GM23338 (cell line): Measurements from ENCODE around the gene DCLK2. TPM values are rescaled to one million over a fixed set of nuclear protein-coding genes. Genes with fewer than 3 reads are reported as not detected.

Source experiments
- ATAC-seq: fragments of 200-7000 bp; cut with Tn5 transposase; 3 replicates; pipeline ENCODE4 v1.9.1; 2020
- DNase-seq: peaks from one replicate; pipeline ENCODE4 v3.0.0-alpha.2; 2015; ENCODE audit warnings: low spot score
- H2AFZ ChIP-seq: fragments of 200-600 bp; sonication (generic); 2 replicates; pipeline ENCODE4 v1.8.0; 2016; ENCODE audit warnings: antibody characterized with exemption, mild to moderate bottlenecking, moderate library complexity
- H3F3A ChIP-seq: fragments of 200-600 bp; sonication (generic); replicated peaks from 2 replicates; pipeline ENCODE4 v1.8.0; 2017; ENCODE audit warnings: antibody characterized with exemption, mixed run types, low read depth
- H3K27ac ChIP-seq: fragments of 200-600 bp; sonication (generic); 2 replicates; pipeline ENCODE4 v1.6.1; 2016; ENCODE audit warnings: low read depth
- H3K27me3 ChIP-seq: fragments of 200-600 bp; sonication (generic); 2 replicates; pipeline ENCODE4 v1.8.0; 2016; ENCODE audit warnings: mild to moderate bottlenecking, mixed run types, moderate library complexity; ENCODE audit not compliant: insufficient read depth
- H3K36me3 ChIP-seq: fragments of 200-600 bp; sonication (generic); 2 replicates; pipeline ENCODE4 v1.8.0; 2016; ENCODE audit warnings: mild to moderate bottlenecking; ENCODE audit not compliant: insufficient read depth
- H3K4me1 ChIP-seq: fragments of 200-600 bp; sonication (generic); 2 replicates; pipeline ENCODE4 v1.8.0; 2016; ENCODE audit warnings: mild to moderate bottlenecking, moderate library complexity; ENCODE audit not compliant: insufficient read depth
- H3K4me2 ChIP-seq: fragments of 200-600 bp; sonication (generic); 2 replicates; pipeline ENCODE4 v1.7.1; 2017; ENCODE audit warnings: mixed run types
- H3K4me3 ChIP-seq: fragments of 200-600 bp; sonication (generic); 2 replicates; pipeline ENCODE4 v1.6.1; 2016; ENCODE audit warnings: mixed run types
- H3K79me2 ChIP-seq: fragments of 200-600 bp; sonication (generic); replicated peaks from 2 replicates; pipeline ENCODE4 v1.8.0; 2017; ENCODE audit warnings: mild to moderate bottlenecking; ENCODE audit not compliant: insufficient read depth
- H3K9me2 ChIP-seq: fragments of 200-600 bp; sonication (generic); 2 replicates; pipeline ENCODE4 v1.8.0; 2017; ENCODE audit not compliant: insufficient read depth
- H4K20me1 ChIP-seq: fragments of 200-600 bp; sonication (generic); replicated peaks from 2 replicates; pipeline ENCODE4 v1.8.0; 2017; ENCODE audit warnings: mild to moderate bottlenecking; ENCODE audit not compliant: insufficient read depth
- H3K27ac Mint-ChIP-seq: 2 replicates; pipeline ENCODE4 v1.8.0; 2020; ENCODE audit warnings: inconsistent platforms, mild to moderate bottlenecking, moderate library complexity, mixed read lengths
- H3K27me3 Mint-ChIP-seq: 3 replicates; pipeline ENCODE4 v1.8.0; 2022; ENCODE audit warnings: low read depth, mild to moderate bottlenecking, moderate library complexity, mixed read lengths, inconsistent platforms; ENCODE audit not compliant: insufficient read depth, poor library complexity
- H3K36me3 Mint-ChIP-seq: 3 replicates; pipeline ENCODE4 v1.8.0; 2021; ENCODE audit warnings: low read depth, mild to moderate bottlenecking, inconsistent platforms, moderate library complexity, mixed read lengths
- H3K4me1 Mint-ChIP-seq: 3 replicates; pipeline ENCODE4 v1.8.0; 2020; ENCODE audit warnings: mild to moderate bottlenecking, inconsistent platforms, mixed read lengths
- H3K4me3 Mint-ChIP-seq: 3 replicates; pipeline ENCODE4 v1.8.0; 2021; ENCODE audit warnings: moderate library complexity, mild to moderate bottlenecking, inconsistent platforms, mixed read lengths
- H3K9me3 Mint-ChIP-seq: 3 replicates; pipeline ENCODE4 v1.8.0; 2020; ENCODE audit warnings: moderate library complexity, mild to moderate bottlenecking, inconsistent platforms, mixed read lengths
- CTCF ChIP-seq, 2 experiments: fragments of 200-600 bp in 1 of 2; sonication (generic) in 1 of 2; conservative IDR thresholded peaks; 2 replicates each; pipeline versions ENCODE4 v1.5.1 to v1.6.1; 2016 to 2017; ENCODE audit warnings: antibody characterized with exemption in 2 of 2, low read depth in 2 of 2, mild to moderate bottlenecking in 2 of 2, moderate library complexity in 1 of 2
- EZH2 ChIP-seq: fragments of 200-600 bp; sonication (generic); IDR thresholded peaks from one replicate; pipeline ENCODE4 v1.8.0; 2017; ENCODE audit warnings: antibody characterized with exemption, mild to moderate bottlenecking, low read depth; ENCODE audit not compliant: unreplicated experiment
- EZH2phosphoT487 ChIP-seq: fragments of 200-600 bp; sonication (generic); IDR thresholded peaks from one replicate; pipeline ENCODE4 v1.8.1; 2018; ENCODE audit warnings: antibody characterized with exemption; ENCODE audit not compliant: unreplicated experiment
- JUNB ChIP-seq: IDR thresholded peaks from one replicate; pipeline ENCODE4 v1.6.1; 2016; ENCODE audit warnings: antibody characterized with exemption; ENCODE audit not compliant: unreplicated experiment
- NANOG ChIP-seq: IDR thresholded peaks from 2 replicates; pipeline ENCODE4 v1.6.1; 2016; ENCODE audit warnings: antibody characterized with exemption, borderline replicate concordance
- REST ChIP-seq: IDR thresholded peaks from one replicate; pipeline ENCODE4 v1.6.1; 2018; ENCODE audit warnings: antibody characterized with exemption; ENCODE audit not compliant: unreplicated experiment
- ZNF114 ChIP-seq: fragments of 250-450 bp; sonication (Bioruptor Pico); IDR thresholded peaks from 2 replicates; pipeline ENCODE4 v1.5.0; 2020; ENCODE audit warnings: mild to moderate bottlenecking, moderate library complexity
- ZNF331 ChIP-seq: fragments of 250-450 bp; sonication (Bioruptor Pico); IDR thresholded peaks from 2 replicates; pipeline ENCODE4 v1.5.0; 2020; ENCODE audit warnings: low read depth, mild to moderate bottlenecking, moderate library complexity
- polyA plus RNA-seq: library from polyadenylated mRNA; unstranded; fragments of >200 nt; fragmentation: Nextera tagmentation; extraction: Ambion mirVana; gene quantifications from 2 replicates; pipeline ENCODE4 v1.2.1, GENCODE V29; 2016
- total RNA-seq: library from RNA; depleted of rRNA; stranded (reverse); fragments of >200 nt; shearing (Covaris generic); gene quantifications from 2 replicates; pipeline ENCODE4 v1.2.3, GENCODE V29; 2014
- TF ChIP-seq, protein P1 (sequence below): IDR thresholded peaks from 2 replicates; pipeline ENCODE4 v1.6.1; 2016; ENCODE audit warnings: antibody characterized with exemption
- TF ChIP-seq, protein P2 (sequence below): fragments of 250-450 bp; sonication (Bioruptor Pico); IDR thresholded peaks from 2 replicates; pipeline ENCODE4 v1.5.0; 2020; ENCODE audit warnings: mild to moderate bottlenecking, moderate library complexity

DCLK2 gene
- total and polyA plus RNA-seq, 2 experiments from 2014 or later, result 0.49 TPM; not detected in 1

DNA sequence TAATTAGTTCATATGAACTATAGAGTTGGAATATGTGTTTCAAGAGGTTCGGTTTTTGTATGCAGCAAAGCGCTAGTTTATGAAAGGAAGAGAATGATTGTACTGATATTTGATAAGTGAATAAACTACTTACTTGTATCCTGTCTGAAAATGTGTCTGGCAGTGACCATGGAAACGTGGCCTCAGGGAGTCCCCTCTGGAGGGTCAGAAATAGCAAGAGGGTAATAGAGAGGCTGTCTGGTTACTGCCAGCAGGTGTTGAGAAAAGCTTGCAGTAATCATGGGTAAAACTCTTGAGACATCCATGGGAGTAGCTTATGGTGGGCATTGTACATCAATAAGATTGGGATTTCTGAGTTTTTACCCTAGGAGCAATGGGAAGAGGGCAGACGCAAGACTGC, 77.1 kb downstream of the DCLK2 start:
- Histone ChIP-seq H3K36me3 (no peaks in the 10 kb centered on the region), H4K20me1 (no peaks in the 10 kb centered on the region), H3K27me3 (no peaks in the 10 kb centered on the region), H3K79me2 (no peaks in the 10 kb centered on the region), H3K27ac (no peak overlapping the region), H3K4me1 (no peaks in the 10 kb centered on the region), H2AFZ (no peak overlapping the region), H3K9me2 (peaks cover 3% of the 10 kb centered on the region; the same call in 1 of the 2 replicates), H3K4me2 (no peak overlapping the region), H3K4me3 (no peak overlapping the region), H3F3A (no peaks in the 10 kb centered on the region)
- Mint-ChIP-seq H3K36me3 (no peaks in the 10 kb centered on the region), H3K4me3 (no peak overlapping the region), H3K27me3 (peaks cover 3% of the 10 kb centered on the region), H3K9me3 (no peaks in the 10 kb centered on the region), H3K27ac (no peak overlapping the region), H3K4me1 (peaks cover 4% of the 10 kb centered on the region; the same call in 2 of the 3 replicates)
- ATAC-seq (no peak), DNase-seq (no peak)
- TF ChIP-seq ZNF114 (CRISPR knock-in tag) (no peak), REST (no peak), EZH2 (no peak), JUNB (no peak), CTCF (conservative IDR thresholded peaks at IDR 0.05; ENCODE audit: low read depth in 2 of 2) (no peak), EZH2phosphoT487 (no peak), NANOG (no peak), ZNF331 (CRISPR knock-in tag) (no peak)
- TF ChIP-seq, protein P1, sequence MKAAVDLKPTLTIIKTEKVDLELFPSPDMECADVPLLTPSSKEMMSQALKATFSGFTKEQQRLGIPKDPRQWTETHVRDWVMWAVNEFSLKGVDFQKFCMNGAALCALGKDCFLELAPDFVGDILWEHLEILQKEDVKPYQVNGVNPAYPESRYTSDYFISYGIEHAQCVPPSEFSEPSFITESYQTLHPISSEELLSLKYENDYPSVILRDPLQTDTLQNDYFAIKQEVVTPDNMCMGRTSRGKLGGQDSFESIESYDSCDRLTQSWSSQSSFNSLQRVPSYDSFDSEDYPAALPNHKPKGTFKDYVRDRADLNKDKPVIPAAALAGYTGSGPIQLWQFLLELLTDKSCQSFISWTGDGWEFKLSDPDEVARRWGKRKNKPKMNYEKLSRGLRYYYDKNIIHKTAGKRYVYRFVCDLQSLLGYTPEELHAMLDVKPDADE, result no peak
- TF ChIP-seq, protein P2, sequence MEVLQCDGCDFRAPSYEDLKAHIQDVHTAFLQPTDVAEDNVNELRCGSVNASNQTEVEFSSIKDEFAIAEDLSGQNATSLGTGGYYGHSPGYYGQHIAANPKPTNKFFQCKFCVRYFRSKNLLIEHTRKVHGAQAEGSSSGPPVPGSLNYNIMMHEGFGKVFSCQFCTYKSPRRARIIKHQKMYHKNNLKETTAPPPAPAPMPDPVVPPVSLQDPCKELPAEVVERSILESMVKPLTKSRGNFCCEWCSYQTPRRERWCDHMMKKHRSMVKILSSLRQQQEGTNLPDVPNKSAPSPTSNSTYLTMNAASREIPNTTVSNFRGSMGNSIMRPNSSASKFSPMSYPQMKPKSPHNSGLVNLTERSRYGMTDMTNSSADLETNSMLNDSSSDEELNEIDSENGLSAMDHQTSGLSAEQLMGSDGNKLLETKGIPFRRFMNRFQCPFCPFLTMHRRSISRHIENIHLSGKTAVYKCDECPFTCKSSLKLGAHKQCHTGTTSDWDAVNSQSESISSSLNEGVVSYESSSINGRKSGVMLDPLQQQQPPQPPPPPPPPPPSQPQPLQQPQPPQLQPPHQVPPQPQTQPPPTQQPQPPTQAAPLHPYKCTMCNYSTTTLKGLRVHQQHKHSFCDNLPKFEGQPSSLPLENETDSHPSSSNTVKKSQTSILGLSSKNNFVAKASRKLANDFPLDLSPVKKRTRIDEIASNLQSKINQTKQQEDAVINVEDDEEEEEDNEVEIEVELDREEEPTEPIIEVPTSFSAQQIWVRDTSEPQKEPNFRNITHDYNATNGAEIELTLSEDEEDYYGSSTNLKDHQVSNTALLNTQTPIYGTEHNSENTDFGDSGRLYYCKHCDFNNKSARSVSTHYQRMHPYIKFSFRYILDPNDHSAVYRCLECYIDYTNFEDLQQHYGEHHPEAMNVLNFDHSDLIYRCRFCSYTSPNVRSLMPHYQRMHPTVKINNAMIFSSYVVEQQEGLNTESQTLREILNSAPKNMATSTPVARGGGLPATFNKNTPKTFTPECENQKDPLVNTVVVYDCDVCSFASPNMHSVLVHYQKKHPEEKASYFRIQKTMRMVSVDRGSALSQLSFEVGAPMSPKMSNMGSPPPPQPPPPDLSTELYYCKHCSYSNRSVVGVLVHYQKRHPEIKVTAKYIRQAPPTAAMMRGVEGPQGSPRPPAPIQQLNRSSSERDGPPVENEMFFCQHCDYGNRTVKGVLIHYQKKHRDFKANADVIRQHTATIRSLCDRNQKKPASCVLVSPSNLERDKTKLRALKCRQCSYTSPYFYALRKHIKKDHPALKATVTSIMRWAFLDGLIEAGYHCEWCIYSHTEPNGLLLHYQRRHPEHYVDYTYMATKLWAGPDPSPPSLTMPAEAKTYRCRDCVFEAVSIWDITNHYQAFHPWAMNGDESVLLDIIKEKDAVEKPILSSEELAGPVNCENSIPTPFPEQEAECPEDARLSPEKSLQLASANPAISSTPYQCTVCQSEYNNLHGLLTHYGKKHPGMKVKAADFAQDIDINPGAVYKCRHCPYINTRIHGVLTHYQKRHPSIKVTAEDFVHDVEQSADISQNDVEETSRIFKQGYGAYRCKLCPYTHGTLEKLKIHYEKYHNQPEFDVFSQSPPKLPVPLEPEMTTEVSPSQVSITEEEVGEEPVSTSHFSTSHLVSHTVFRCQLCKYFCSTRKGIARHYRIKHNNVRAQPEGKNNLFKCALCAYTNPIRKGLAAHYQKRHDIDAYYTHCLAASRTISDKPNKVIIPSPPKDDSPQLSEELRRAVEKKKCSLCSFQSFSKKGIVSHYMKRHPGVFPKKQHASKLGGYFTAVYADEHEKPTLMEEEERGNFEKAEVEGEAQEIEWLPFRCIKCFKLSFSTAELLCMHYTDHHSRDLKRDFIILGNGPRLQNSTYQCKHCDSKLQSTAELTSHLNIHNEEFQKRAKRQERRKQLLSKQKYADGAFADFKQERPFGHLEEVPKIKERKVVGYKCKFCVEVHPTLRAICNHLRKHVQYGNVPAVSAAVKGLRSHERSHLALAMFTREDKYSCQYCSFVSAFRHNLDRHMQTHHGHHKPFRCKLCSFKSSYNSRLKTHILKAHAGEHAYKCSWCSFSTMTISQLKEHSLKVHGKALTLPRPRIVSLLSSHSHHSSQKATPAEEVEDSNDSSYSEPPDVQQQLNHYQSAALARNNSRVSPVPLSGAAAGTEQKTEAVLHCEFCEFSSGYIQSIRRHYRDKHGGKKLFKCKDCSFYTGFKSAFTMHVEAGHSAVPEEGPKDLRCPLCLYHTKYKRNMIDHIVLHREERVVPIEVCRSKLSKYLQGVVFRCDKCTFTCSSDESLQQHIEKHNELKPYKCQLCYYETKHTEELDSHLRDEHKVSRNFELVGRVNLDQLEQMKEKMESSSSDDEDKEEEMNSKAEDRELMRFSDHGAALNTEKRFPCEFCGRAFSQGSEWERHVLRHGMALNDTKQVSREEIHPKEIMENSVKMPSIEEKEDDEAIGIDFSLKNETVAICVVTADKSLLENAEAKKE (CRISPR knock-in tag), result no peak
